Endothelial cell of umbilical vein (primary cell): Measurements from ENCODE around the gene ZNF672. TPM values are rescaled to one million over a fixed set of nuclear protein-coding genes. Genes with fewer than 3 reads are reported as not detected.

Experiments
- BruUV-seq: library from RNA; stranded (reverse); fragments of 400-500 nt; replicated peaks from 2 replicates; lab custom pipeline; 2021; lab: Mats Ljungman, UMichigan
- CTCF ChIA-PET: fragments of 300-600, 350-600 bp; sonication (Branson Sonifier 250); formaldehyde crosslinking; loops from one replicate; lab custom pipeline; 2021; ENCODE audit warnings: antibody characterized with exemption, inconsistent platforms; lab: Charles Lee
- POLR2A ChIA-PET: fragments of 300-600, 350-600 bp; sonication (Branson Sonifier 250); formaldehyde crosslinking; loops from one replicate; lab custom pipeline; 2021; ENCODE audit warnings: antibody characterized with exemption, inconsistent platforms; lab: Charles Lee
- DNase-seq: peaks from one replicate; pipeline ENCODE4 v3.0.0-alpha.2; 2011; ENCODE audit warnings: low read depth, low spot score
- FAIRE-seq: peaks from 2 replicates; lab custom pipeline; 2011; peaks lifted over from hg19 to GRCh38; lab: Jason Lieb, UNC
- H2AFZ ChIP-seq: 2 replicates; pipeline ENCODE4 v1.6.0; 2012; ENCODE audit warnings: low read depth, low read length, control low read depth, inconsistent platforms
- H3K27ac ChIP-seq: 2 replicates; pipeline ENCODE4 v1.5.1; 2011; ENCODE audit warnings: low read depth, mild to moderate bottlenecking, control low read depth, low read length, moderate library complexity; ENCODE audit not compliant: insufficient read depth
- H3K27me3 ChIP-seq, 2 experiments: 2 replicates each; pipeline versions ENCODE4 v1.6.0 to v1.6.1; 2011; ENCODE audit warnings: low read length in 2 of 2, mixed read lengths in 1 of 2; ENCODE audit not compliant: control insufficient read depth in 2 of 2, insufficient read depth in 2 of 2
- H3K36me3 ChIP-seq, 2 experiments: 2 replicates in 1 of 2; 3 replicates in 1 of 2; pipeline ENCODE4 v1.5.1; 2011; ENCODE audit warnings: low read length in 2 of 2, mild to moderate bottlenecking in 1 of 2, moderate library complexity in 1 of 2; ENCODE audit not compliant: control insufficient read depth in 2 of 2, insufficient read depth in 2 of 2; ENCODE audit errors: extremely low read depth in 1 of 2
- H3K4me1 ChIP-seq: 3 replicates; pipeline ENCODE4 v1.5.1; 2011; ENCODE audit warnings: mild to moderate bottlenecking, low read length; ENCODE audit not compliant: control insufficient read depth, insufficient read depth; ENCODE audit errors: extremely low read depth
- H3K4me2 ChIP-seq: 2 replicates; pipeline ENCODE4 v1.6.1; 2011; ENCODE audit warnings: low read length, control low read depth, mixed read lengths; ENCODE audit not compliant: insufficient read depth
- H3K4me3 ChIP-seq, 3 experiments: fragments of 200-600 bp in 1 of 3; sonication (generic), shearing (Covaris generic) in 1 of 3; replicated peaks in 1 of 3; 2 replicates each; pipeline ENCODE4 v1.5.1; 2011 to 2016; ENCODE audit warnings: control low read depth in 3 of 3, low read length in 3 of 3, mild to moderate bottlenecking in 2 of 3, inconsistent platforms in 1 of 3, low read depth in 1 of 3, moderate library complexity in 1 of 3; ENCODE audit not compliant: insufficient read depth in 1 of 3
- H3K79me2 ChIP-seq: 2 replicates; pipeline ENCODE4 v1.6.0; 2012; ENCODE audit warnings: low read length, inconsistent platforms; ENCODE audit not compliant: control insufficient read depth, insufficient read depth
- H3K9ac ChIP-seq: replicated peaks from 2 replicates; pipeline ENCODE3; 2011; ENCODE audit warnings: low read length, control low read depth; ENCODE audit not compliant: insufficient read depth; ENCODE audit errors: extremely low read depth
- H3K9me1 ChIP-seq: replicated peaks from 3 replicates; pipeline ENCODE4 v1.6.0; 2011; ENCODE audit warnings: mild to moderate bottlenecking, low read length; ENCODE audit not compliant: control insufficient read depth, insufficient read depth; ENCODE audit errors: extremely low read depth
- H3K9me3 ChIP-seq: replicated peaks from 2 replicates; pipeline ENCODE4 v1.5.1; 2012; ENCODE audit warnings: low read length, inconsistent platforms; ENCODE audit not compliant: control insufficient read depth, insufficient read depth
- H4K20me1 ChIP-seq: replicated peaks from 2 replicates; pipeline ENCODE3; 2011; ENCODE audit warnings: mild to moderate bottlenecking, low read length; ENCODE audit not compliant: control insufficient read depth, insufficient read depth; ENCODE audit errors: extremely low read depth
- EZH2 ChIP-seq: IDR thresholded peaks from 2 replicates; pipeline ENCODE4 v1.6.1; 2012; ENCODE audit warnings: borderline replicate concordance, low read depth, mild to moderate bottlenecking, moderate library complexity, low read length, inconsistent platforms; ENCODE audit not compliant: severe bottlenecking
- FOS ChIP-seq: IDR thresholded peaks from 2 replicates; pipeline ENCODE4 v1.6.1; 2011; ENCODE audit warnings: mild to moderate bottlenecking, low read length, moderate library complexity, borderline replicate concordance; ENCODE audit not compliant: insufficient read depth
- JUN ChIP-seq: IDR thresholded peaks from 2 replicates; pipeline ENCODE4 v1.6.1; 2011; ENCODE audit warnings: borderline replicate concordance, low read depth; ENCODE audit not compliant: insufficient read length, insufficient read depth
- MYC ChIP-seq: IDR thresholded peaks from one replicate; pipeline ENCODE4 v1.6.1; 2011; ENCODE audit warnings: mild to moderate bottlenecking, low read depth, low read length
- POLR2A ChIP-seq: IDR thresholded peaks from 2 replicates; pipeline ENCODE4 v1.6.1; 2012; ENCODE audit warnings: low read depth, mild to moderate bottlenecking, control low read depth, low read length
- POLR2AphosphoS5 ChIP-seq: IDR thresholded peaks from 2 replicates; pipeline ENCODE4 v1.6.1; 2012; ENCODE audit warnings: low read depth, mild to moderate bottlenecking, control low read depth, low read length, moderate library complexity; ENCODE audit not compliant: insufficient read depth
- dilution Hi-C: fragments of 300-500 bp; cut with MboI; formaldehyde crosslinking; loops from one replicate; pipeline ENCODE4 v1.15.0; 2019; ENCODE audit warnings: low sequenced_read_pairs; ENCODE audit not compliant: extremely low pct_ligation_motif_present
- intact Hi-C: fragments of 100-400 bp; cut with micrococcal nuclease; formaldehyde crosslinking; loops from one replicate; pipeline ENCODE4 v1.10.0; 2022
- polyA plus RNA-seq, 4 experiments: library from polyadenylated mRNA; depleted of rRNA in 3 of 4; stranded (reverse) in 3 of 4; unstranded in 1 of 4; fragments of >200 nt; gene quantifications; 2 replicates each; pipeline versions ENCODE4 v1.2.1 to v1.2.3, GENCODE V29; 2011 to 2012; ENCODE audit warnings: missing spikeins in 1 of 4
- total RNA-seq: library from RNA; stranded (reverse); gene quantifications from 2 replicates; pipeline ENCODE4 v1.2.3, GENCODE V29; 2021
- TF ChIP-seq, protein P1 (sequence below): IDR thresholded peaks from 2 replicates; pipeline ENCODE4 v1.6.1; 2011; ENCODE audit not compliant: insufficient read depth, insufficient read length
- TF ChIP-seq, protein P2 (sequence below), 2 donors: IDR thresholded peaks; 1 replicate in 1 of 2; 2 replicates in 1 of 2; pipeline ENCODE4 v1.5.1; 2011; ENCODE audit warnings: low read length in 2 of 2, mild to moderate bottlenecking in 2 of 2, moderate library complexity in 2 of 2, control low read depth in 1 of 2, inconsistent platforms in 1 of 2, low read depth in 1 of 2; ENCODE audit not compliant: insufficient read depth in 1 of 2; ENCODE audit errors: extremely low read depth in 1 of 2

Gene ZNF672
- total and polyA plus RNA-seq, 2 donors (not counting 3 experiments of a cell fraction or from before 2014, with no cell fraction given), result 20.1 to 29.6 TPM

DNA sequence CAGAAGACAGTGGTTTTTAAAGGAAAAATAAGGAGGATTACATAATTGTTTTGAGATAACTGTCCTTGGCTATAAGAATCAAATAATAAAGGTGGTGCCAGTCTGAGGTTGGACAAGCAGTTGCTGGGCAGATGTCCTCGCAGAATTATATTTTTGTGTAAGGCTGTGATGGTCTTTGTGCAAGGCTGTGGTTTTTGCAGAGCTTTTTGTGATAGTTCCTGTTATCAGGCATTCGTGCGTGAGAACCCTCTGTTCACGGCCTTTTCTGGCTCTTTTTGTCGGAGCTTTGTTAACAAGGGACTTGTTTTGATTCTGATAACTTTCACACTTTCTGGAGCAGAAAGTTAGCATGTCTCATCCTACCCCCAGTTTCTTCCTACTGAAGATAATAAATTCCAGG is 45.7 kb upstream of the ZNF672 start:
- CTCF ChIA-PET, result no interaction called here
- POLR2A ChIA-PET, result no interaction called here
- no peaks in the 10 kb centered on the region for H3K36me3 ChIP-seq
- H3K9me3 ChIP-seq, result no peaks in the 10 kb centered on the region
- intact Hi-C loops, result no loop called here
- H3K27me3 ChIP-seq, result no peaks in the 10 kb centered on the region
- H3K4me1 ChIP-seq, result no peaks in the 10 kb centered on the region
- no peaks in the 10 kb centered on the region for H3K9me1 ChIP-seq
- no peak overlapping the region for H3K4me2 ChIP-seq
- no peak overlapping the region for H3K9ac ChIP-seq
- no peak for DNase-seq
- H3K27ac ChIP-seq, result no peak overlapping the region
- H3K4me3 ChIP-seq, result no peak overlapping the region
- FAIRE-seq, result no peak
- no peak overlapping the region for H2AFZ ChIP-seq
- dilution Hi-C loops, result no loop called here
- H4K20me1 ChIP-seq, result no peaks in the 10 kb centered on the region
- H3K79me2 ChIP-seq, result no peaks in the 10 kb centered on the region
- no TSS peak for BruUV-seq
- no peak for TF ChIP-seq MYC
- TF ChIP-seq JUN, result no peak
- TF ChIP-seq EZH2, result no peak
- no peak for TF ChIP-seq POLR2AphosphoS5
- TF ChIP-seq, protein P1, sequence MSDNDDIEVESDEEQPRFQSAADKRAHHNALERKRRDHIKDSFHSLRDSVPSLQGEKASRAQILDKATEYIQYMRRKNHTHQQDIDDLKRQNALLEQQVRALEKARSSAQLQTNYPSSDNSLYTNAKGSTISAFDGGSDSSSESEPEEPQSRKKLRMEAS, result no peak
- TF ChIP-seq, protein P2, sequence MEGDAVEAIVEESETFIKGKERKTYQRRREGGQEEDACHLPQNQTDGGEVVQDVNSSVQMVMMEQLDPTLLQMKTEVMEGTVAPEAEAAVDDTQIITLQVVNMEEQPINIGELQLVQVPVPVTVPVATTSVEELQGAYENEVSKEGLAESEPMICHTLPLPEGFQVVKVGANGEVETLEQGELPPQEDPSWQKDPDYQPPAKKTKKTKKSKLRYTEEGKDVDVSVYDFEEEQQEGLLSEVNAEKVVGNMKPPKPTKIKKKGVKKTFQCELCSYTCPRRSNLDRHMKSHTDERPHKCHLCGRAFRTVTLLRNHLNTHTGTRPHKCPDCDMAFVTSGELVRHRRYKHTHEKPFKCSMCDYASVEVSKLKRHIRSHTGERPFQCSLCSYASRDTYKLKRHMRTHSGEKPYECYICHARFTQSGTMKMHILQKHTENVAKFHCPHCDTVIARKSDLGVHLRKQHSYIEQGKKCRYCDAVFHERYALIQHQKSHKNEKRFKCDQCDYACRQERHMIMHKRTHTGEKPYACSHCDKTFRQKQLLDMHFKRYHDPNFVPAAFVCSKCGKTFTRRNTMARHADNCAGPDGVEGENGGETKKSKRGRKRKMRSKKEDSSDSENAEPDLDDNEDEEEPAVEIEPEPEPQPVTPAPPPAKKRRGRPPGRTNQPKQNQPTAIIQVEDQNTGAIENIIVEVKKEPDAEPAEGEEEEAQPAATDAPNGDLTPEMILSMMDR (IDR thresholded peaks at IDR 0.05; ENCODE audit: extremely low read depth in 1 of 2, insufficient read depth in 1 of 2, low read depth in 1 of 2, low read length in 2 of 2), result no peak
- TF ChIP-seq FOS, result no peak
- TF ChIP-seq POLR2A, result no peak
